Gastroesophageal sphincter (tissue), 3 donors: ENCODE results near the gene LDB2.

ENCODE experiments used
- CTCF ChIP-seq, 4 experiments: fragments of 200-600 bp in 2 of 4; fragments of 450-650 bp in 2 of 4; sonication (generic) in 1 of 4; IDR thresholded peaks; one replicate each; pipeline ENCODE4 v1.5.1; 2017 to 2019; ENCODE audit warnings: antibody characterized with exemption in 4 of 4, mild to moderate bottlenecking in 2 of 4, moderate library complexity in 2 of 4
- POLR2A ChIP-seq, 2 donors: fragments of 450-650 bp; IDR thresholded peaks; one replicate each; pipeline ENCODE4 v1.6.1; 2017; ENCODE audit warnings: antibody characterized with exemption in 2 of 2, mild to moderate bottlenecking in 2 of 2, moderate library complexity in 1 of 2

- TF ChIP-seq CTCF (IDR thresholded peaks at IDR 0.05) (no peak), POLR2A (IDR thresholded peaks at IDR 0.05) (no peak)
Measured at GRCh38 chr4:16687011-16687410, 211.4 kb downstream of the LDB2 start.
